PC-9 (cell line): Measurements from ENCODE around the gene FOSB. TPM values are rescaled to one million over a fixed set of nuclear protein-coding genes. Genes with fewer than 3 reads are reported as not detected.

Source experiments
- BruUV-seq: library from RNA; stranded (reverse); fragments of 400-500 nt; replicated peaks from 2 replicates; lab custom pipeline; 2021; lab: Mats Ljungman, UMichigan
- CTCF ChIA-PET: fragments of 300-600 bp; sonication (Branson Sonifier 250); formaldehyde crosslinking; loops from one replicate; lab custom pipeline; 2022; ENCODE audit warnings: antibody characterized with exemption; lab: Charles Lee
- POLR2A ChIA-PET: fragments of 300-600 bp; sonication (Branson Sonifier 250); formaldehyde crosslinking; loops from one replicate; lab custom pipeline; 2022; ENCODE audit warnings: antibody characterized with exemption; ENCODE audit not compliant: unreplicated experiment; lab: Charles Lee
- DNase-seq, 2 experiments: peaks; one replicate each; pipeline versions ENCODE4 v3.0.0 to v3.0.0-alpha.2; 2015 to 2022; ENCODE audit warnings: mixed read lengths in 1 of 2
- H2AFZ ChIP-seq: fragments of 200-600 bp; sonication (generic); 2 replicates; pipeline ENCODE4 v1.8.1; 2017; ENCODE audit warnings: antibody characterized with exemption
- H3F3A ChIP-seq: fragments of 200-600 bp; sonication (generic); 2 replicates; pipeline ENCODE4 v1.8.1; 2017; ENCODE audit warnings: antibody characterized with exemption, mild to moderate bottlenecking, low read depth; ENCODE audit not compliant: insufficient read depth
- H3K27ac ChIP-seq: fragments of 200-600 bp; sonication (generic); 2 replicates; pipeline ENCODE4 v1.6.1; 2016; ENCODE audit warnings: mixed run types
- H3K27me3 ChIP-seq: fragments of 200-600 bp; sonication (generic); 2 replicates; pipeline ENCODE4 v1.6.1; 2016; ENCODE audit warnings: low read depth, mixed run types; ENCODE audit not compliant: insufficient read depth
- H3K36me3 ChIP-seq: fragments of 200-600 bp; sonication (generic); 2 replicates; pipeline ENCODE4 v1.6.1; 2016; ENCODE audit warnings: low read depth, mixed run types
- H3K4me1 ChIP-seq: fragments of 200-600 bp; sonication (generic); replicated peaks from 2 replicates; pipeline ENCODE4 v1.6.1; 2016; ENCODE audit warnings: mixed run types; ENCODE audit not compliant: insufficient read depth
- H3K4me2 ChIP-seq: fragments of 200-600 bp; sonication (generic); 2 replicates; pipeline ENCODE4 v1.6.1; 2017; ENCODE audit warnings: mixed run types
- H3K4me3 ChIP-seq: fragments of 200-600 bp; sonication (generic); 2 replicates; pipeline ENCODE4 v1.6.1; 2016; ENCODE audit warnings: mixed run types
- H3K79me2 ChIP-seq: fragments of 200-600 bp; sonication (generic); 2 replicates; pipeline ENCODE4 v1.6.1; 2017; ENCODE audit warnings: low read depth, mixed run types
- H3K9me2 ChIP-seq: fragments of 200-600 bp; sonication (generic); 2 replicates; pipeline ENCODE4 v1.8.1; 2017; ENCODE audit warnings: mild to moderate bottlenecking; ENCODE audit not compliant: insufficient read depth
- H3K9me3 ChIP-seq: fragments of 200-600 bp; sonication (generic); 2 replicates; pipeline ENCODE4 v1.8.1; 2016; ENCODE audit warnings: low read depth; ENCODE audit not compliant: insufficient read depth
- H4K20me1 ChIP-seq: fragments of 200-600 bp; sonication (generic); 2 replicates; pipeline ENCODE4 v1.8.1; 2017; ENCODE audit not compliant: insufficient read depth
- EZH2 ChIP-seq: fragments of 200-600 bp; sonication (generic); IDR thresholded peaks from 2 replicates; pipeline ENCODE4 v1.8.0; 2017; ENCODE audit warnings: antibody characterized with exemption, low read depth
- intact Hi-C: fragments of 100-400 bp; cut with micrococcal nuclease; formaldehyde crosslinking; loops from one replicate; pipeline ENCODE4 v1.10.0; 2022; ENCODE audit not compliant: unreplicated experiment
- total RNA-seq: library from RNA; stranded (reverse); gene quantifications from 2 replicates; pipeline ENCODE4 v1.2.3, GENCODE V29; 2021
- TF ChIP-seq, protein P1 (sequence below): fragments of 200-600 bp; sonication (generic); conservative IDR thresholded peaks from 2 replicates; pipeline ENCODE4 v1.6.1; 2017; ENCODE audit warnings: mixed run types, antibody characterized with exemption, mild to moderate bottlenecking, moderate library complexity

Gene FOSB
- total RNA-seq, 1 experiment from 2014 or later: 7.9 TPM

DNA sequence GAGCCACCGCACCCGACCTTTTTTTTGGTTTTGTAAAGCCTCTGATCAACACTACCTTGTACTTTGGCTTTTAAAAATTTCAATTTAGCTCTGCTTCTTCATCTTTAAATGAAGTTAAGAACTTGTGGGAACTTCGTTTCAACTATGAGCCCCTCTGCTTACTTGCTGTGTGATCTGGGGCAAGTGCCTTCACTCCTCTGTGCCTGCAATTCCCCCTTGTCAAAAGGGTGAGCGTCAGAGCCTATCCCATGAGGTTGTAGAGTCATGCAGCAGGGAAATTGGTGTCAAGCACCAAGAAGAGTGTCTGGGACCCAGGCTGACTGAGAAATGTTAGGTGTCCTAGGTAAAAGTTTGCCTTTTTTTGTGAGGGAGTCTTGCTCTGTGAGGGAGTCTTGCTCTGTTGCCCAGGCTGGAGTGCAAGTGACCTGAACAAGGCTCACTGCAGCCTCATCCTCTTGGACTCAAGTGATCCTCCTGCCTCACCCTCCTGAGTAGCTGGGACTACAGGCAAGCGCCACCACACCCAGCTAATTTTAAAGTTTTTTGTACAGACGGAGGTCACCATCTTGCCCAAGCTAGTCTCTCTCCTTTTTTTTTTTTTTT lies 45.2 kb downstream of the FOSB start:
- H3K27me3 ChIP-seq: no peaks in the 10 kb centered on the region
- ChIA-PET CTCF (no interaction called here), POLR2A (no interaction called here)
- H3K79me2 ChIP-seq: peaks cover 82% of the 10 kb centered on the region
- no peak overlapping the region for H3K4me2 ChIP-seq
- peaks cover 1% of the 10 kb centered on the region; the same call in 1 of the 2 replicates for H3K36me3 ChIP-seq
- BruUV-seq: no TSS peak
- peaks cover 41% of the 10 kb centered on the region for H3K4me1 ChIP-seq
- peaks cover 54% of the 10 kb centered on the region for H3F3A ChIP-seq
- no peaks in the 10 kb centered on the region for H3K9me3 ChIP-seq
- no peak overlapping the region; the same call in 1 of the 2 replicates for H3K27ac ChIP-seq
- H2AFZ ChIP-seq: no peak overlapping the region
- no peak for TF ChIP-seq EZH2
- TF ChIP-seq, protein P1, sequence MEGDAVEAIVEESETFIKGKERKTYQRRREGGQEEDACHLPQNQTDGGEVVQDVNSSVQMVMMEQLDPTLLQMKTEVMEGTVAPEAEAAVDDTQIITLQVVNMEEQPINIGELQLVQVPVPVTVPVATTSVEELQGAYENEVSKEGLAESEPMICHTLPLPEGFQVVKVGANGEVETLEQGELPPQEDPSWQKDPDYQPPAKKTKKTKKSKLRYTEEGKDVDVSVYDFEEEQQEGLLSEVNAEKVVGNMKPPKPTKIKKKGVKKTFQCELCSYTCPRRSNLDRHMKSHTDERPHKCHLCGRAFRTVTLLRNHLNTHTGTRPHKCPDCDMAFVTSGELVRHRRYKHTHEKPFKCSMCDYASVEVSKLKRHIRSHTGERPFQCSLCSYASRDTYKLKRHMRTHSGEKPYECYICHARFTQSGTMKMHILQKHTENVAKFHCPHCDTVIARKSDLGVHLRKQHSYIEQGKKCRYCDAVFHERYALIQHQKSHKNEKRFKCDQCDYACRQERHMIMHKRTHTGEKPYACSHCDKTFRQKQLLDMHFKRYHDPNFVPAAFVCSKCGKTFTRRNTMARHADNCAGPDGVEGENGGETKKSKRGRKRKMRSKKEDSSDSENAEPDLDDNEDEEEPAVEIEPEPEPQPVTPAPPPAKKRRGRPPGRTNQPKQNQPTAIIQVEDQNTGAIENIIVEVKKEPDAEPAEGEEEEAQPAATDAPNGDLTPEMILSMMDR: no peak
- no peaks in the 10 kb centered on the region for H3K9me2 ChIP-seq
- intact Hi-C loops: no loop called here
- no peak for DNase-seq
- no peak overlapping the region for H3K4me3 ChIP-seq
- peaks cover 73% of the 10 kb centered on the region for H4K20me1 ChIP-seq

DNA sequence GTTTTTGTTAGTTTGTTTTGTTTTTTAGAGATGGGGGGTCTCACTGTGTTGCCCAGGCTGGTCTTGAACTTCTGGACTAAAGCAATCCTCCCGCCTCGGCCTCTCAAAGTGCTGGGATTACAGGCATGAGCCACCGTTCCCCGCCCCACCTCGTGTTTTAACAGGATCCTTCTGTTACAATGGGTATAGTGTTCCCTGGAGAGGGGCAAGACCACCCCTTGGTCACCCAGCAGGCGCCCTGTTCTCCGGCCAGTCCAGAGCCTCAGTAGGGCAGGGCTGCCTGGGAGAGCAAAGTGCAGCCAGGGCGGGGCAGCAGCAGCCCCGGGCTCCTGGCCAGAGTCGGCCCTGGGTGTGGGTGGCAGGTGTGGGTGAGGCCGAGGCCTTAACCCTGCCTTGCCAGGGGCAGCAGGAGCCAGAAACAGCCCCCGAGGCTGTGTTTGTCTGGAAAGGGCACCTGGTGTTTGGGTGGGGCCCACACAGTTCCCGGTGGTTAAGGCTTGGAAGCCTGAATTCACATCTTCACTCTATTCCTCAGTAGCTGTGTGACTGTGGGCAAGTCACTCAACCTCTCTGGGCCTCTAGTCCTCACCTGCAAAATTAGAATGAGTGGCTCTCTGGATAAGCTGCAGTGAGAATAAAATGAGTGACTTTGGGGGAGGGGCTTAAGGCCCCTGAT lies 46.7 kb downstream of the FOSB start:
- BruUV-seq: no TSS peak
- ChIA-PET CTCF (no interaction called here), POLR2A (no interaction called here)
- Histone ChIP-seq H2AFZ (no peak overlapping the region), H3K27me3 (no peaks in the 10 kb centered on the region), H3F3A (peaks cover 59% of the 10 kb centered on the region), H3K4me1 (peaks cover 43% of the 10 kb centered on the region), H3K79me2 (peaks cover 66% of the 10 kb centered on the region), H3K36me3 (peaks cover 4% of the 10 kb centered on the region; the same call in 1 of the 2 replicates), H3K9me2 (no peaks in the 10 kb centered on the region), H3K4me3 (no peak overlapping the region), H4K20me1 (peaks cover 72% of the 10 kb centered on the region), H3K9me3 (no peaks in the 10 kb centered on the region), H3K27ac (no peak overlapping the region), H3K4me2 (peak overlapping the region; percentile 49)
- peak; percentile 84 to 87 for DNase-seq
- TF ChIP-seq EZH2: no peak
- TF ChIP-seq, protein P1: no peak
- intact Hi-C loops: no loop called here

DNA sequence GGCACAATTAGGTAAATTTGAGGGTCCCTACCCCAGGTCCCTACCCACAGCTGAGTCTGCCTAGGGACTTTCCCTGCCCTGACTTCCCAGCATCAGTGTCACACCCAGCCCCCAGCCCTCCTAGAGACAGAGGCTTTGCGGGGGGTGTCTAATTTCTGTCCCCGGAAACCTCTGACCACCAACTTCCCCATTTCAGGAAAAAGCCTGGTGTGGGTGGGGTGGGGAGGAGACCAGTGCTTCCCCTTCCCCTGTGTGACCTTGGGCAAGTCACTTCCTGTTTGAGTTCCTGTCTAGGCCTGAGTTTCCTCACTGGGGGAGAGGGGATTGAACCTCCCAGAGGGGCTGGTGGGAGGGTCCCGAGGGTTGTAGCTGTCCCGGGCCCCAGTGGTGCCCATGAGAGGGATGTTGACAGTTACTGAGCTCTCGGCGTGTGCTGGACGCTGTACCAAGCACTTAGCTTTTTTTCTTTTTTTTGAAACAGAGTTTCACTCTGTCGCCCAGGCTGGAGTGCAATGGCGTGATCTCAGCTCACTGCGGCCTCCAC lies 47.4 kb downstream of the FOSB start:
- no peaks in the 10 kb centered on the region for H3K27me3 ChIP-seq
- peaks cover 60% of the 10 kb centered on the region for H3K79me2 ChIP-seq
- intact Hi-C loops: no loop called here
- H3K9me3 ChIP-seq: no peaks in the 10 kb centered on the region
- H2AFZ ChIP-seq: no peak overlapping the region
- DNase-seq: no peak
- TF ChIP-seq, protein P1: no peak
- TF ChIP-seq EZH2: no peak
- POLR2A ChIA-PET: interaction anchor here (0.5 kb wide), 1 partner anchor 154 kb away, joined by 3 read pairs; no protein-coding TSS in a partner anchor
- BruUV-seq: no TSS peak
- H3K9me2 ChIP-seq: no peaks in the 10 kb centered on the region
- no peak overlapping the region for H3K4me3 ChIP-seq
- CTCF ChIA-PET: no interaction called here
- peaks cover 38% of the 10 kb centered on the region for H3K4me1 ChIP-seq
- H4K20me1 ChIP-seq: peaks cover 66% of the 10 kb centered on the region
- H3K36me3 ChIP-seq: peaks cover 6% of the 10 kb centered on the region
- H3K27ac ChIP-seq: no peak overlapping the region
- peak overlapping the region; percentile 49; the same call in 1 of the 2 replicates for H3K4me2 ChIP-seq
- H3F3A ChIP-seq: peaks cover 57% of the 10 kb centered on the region
